Kidney (tissue), 22 donors: Measurements from ENCODE around the gene PRDM16. TPM values are rescaled to one million over a fixed set of nuclear protein-coding genes. Genes with fewer than 3 reads are reported as not detected.

ENCODE experiments used
- DNase-seq, 5 donors: peaks; one replicate each; pipeline ENCODE4 v3.0.0-alpha.2; 2013 to 2020
- FAIRE-seq: peaks from 2 replicates; lab custom pipeline; 2012; peaks lifted over from hg19 to GRCh38; lab: Jason Lieb, UNC
- H3K27ac ChIP-seq, 2 donors: one replicate each; pipeline ENCODE4 v1.7.0; 2013; ENCODE audit warnings: low read depth in 2 of 2, low read length in 2 of 2, inconsistent platforms in 1 of 2
- H3K27me3 ChIP-seq: one replicate; pipeline ENCODE4 v1.7.1; 2013; ENCODE audit warnings: low read length, inconsistent platforms; ENCODE audit not compliant: control insufficient read depth, insufficient read depth
- H3K36me3 ChIP-seq, 3 donors: one replicate each; pipeline versions ENCODE4 v1.7.0 to v1.7.1; 2013; ENCODE audit warnings: low read length in 3 of 3, control low read depth in 1 of 3, inconsistent platforms in 1 of 3; ENCODE audit not compliant: insufficient read depth in 3 of 3, control insufficient read depth in 2 of 3
- H3K4me1 ChIP-seq, 3 donors: one replicate each; pipeline versions ENCODE4 v1.7.0 to v1.7.1; 2013; ENCODE audit warnings: low read length in 3 of 3, inconsistent platforms in 1 of 3, low read depth in 1 of 3; ENCODE audit not compliant: control insufficient read depth in 2 of 3, insufficient read depth in 2 of 3
- H3K4me3 ChIP-seq, 3 donors: one replicate each; pipeline versions ENCODE4 v1.7.0 to v1.8.1; 2013; ENCODE audit warnings: low read length in 3 of 3, control low read depth in 1 of 3, inconsistent platforms in 1 of 3
- H3K9ac ChIP-seq, 3 donors: one replicate each; pipeline versions ENCODE4 v1.7.0 to v1.7.1; 2013; ENCODE audit warnings: low read length in 3 of 3, control low read depth in 1 of 3, inconsistent platforms in 1 of 3
- H3K9me3 ChIP-seq, 3 donors: one replicate each; pipeline versions ENCODE4 v1.7.0 to v1.7.1; 2013; ENCODE audit warnings: low read length in 3 of 3, control low read depth in 1 of 3, inconsistent platforms in 1 of 3; ENCODE audit not compliant: control insufficient read depth in 2 of 3, insufficient read depth in 1 of 3
- CTCF ChIP-seq: IDR thresholded peaks from 3 replicates; pipeline ENCODE4 v1.5.1; 2012; ENCODE audit warnings: mild to moderate bottlenecking, moderate library complexity, borderline replicate concordance; ENCODE audit not compliant: insufficient read depth; ENCODE audit errors: extremely low read depth
- intact Hi-C: fragments of 100-400 bp; cut with DNase I; formaldehyde crosslinking; loops from one replicate; pipeline ENCODE4 v1.11.1; 2022
- long read RNA-seq, 10 donors: library from polyadenylated mRNA in 1 of 10; unstranded in 1 of 10; transcript quantifications; one replicate each; pipeline ENCODE4 v2.0.0 and lab custom pipeline, GENCODE V29; 2021 to 2026
- polyA plus RNA-seq: library from polyadenylated mRNA; stranded (reverse); fragments of 350-450 nt; fragmentation: Illumina TruSeq; extraction: RNeasy Lipid Tissue Mini Kit (QIAGEN cat#74804); gene quantifications from one replicate; pipeline ENCODE4 v1.2.3, GENCODE V29; 2014; ENCODE audit warnings: low read depth, low replicate concordance; ENCODE audit not compliant: insufficient read depth
- total RNA-seq: library from RNA; stranded (reverse); fragmentation: NEBNext Ultra II Directional; extraction: Animal tissue kit (Norgen Biotek cat#: 25700); gene quantifications from one replicate; pipeline ENCODE4 v1.2.1, GENCODE V29; 2021
- donor health status: control.
- donor health status: control.
- donor health status: control.
- donor health status: control.
- donor health status: control.
- donor health status: DM: yes; HTN: yes; CAD: no.
- donor health status: Normal renal cell carcinoma (clear cell type).

Gene PRDM16
- 21.9 TPM for total RNA-seq
- polyA plus RNA-seq, result 3.0 TPM
- long read RNA-seq, donor 1, result 0 reads
- long read RNA-seq, donor 2, partial matches to known transcripts, result 0 of 1 reads
- long read RNA-seq, donor 2, other reads (novel, unspliced or antisense), result 0 of 1 reads
- long read RNA-seq, donor 3, full-length matches to known transcripts, result 3 of 3 reads
- long read RNA-seq, donor 3, partial matches to known transcripts, result 0 of 3 reads
- long read RNA-seq, donor 3, other reads (novel, unspliced or antisense), result 0 of 3 reads
- long read RNA-seq, donor 4, partial matches to known transcripts, result 0 of 1 reads
- long read RNA-seq, donor 4, other reads (novel, unspliced or antisense), result 0 of 1 reads
- long read RNA-seq, donor 5, result 0 reads
- long read RNA-seq, donor 6, result 0 reads
- long read RNA-seq, donor 7, partial matches to known transcripts, result 5 of 19 reads
- long read RNA-seq, donor 7, other reads (novel, unspliced or antisense), result 14 of 19 reads
- long read RNA-seq, donor 8, partial matches to known transcripts, result 0 of 2 reads
- long read RNA-seq, donor 8, other reads (novel, unspliced or antisense), result 0 of 2 reads
- long read RNA-seq, donor 9, partial matches to known transcripts, result 0 of 2 reads
- long read RNA-seq, donor 9, other reads (novel, unspliced or antisense), result 0 of 2 reads
- long read RNA-seq, donor 10, result 0 reads

GRCh38 chr1:3068564-3069431, at the start of gene PRDM16:
TSS of gene PRDM16 (plus strand) at chr1:3069203. CDS start at chr1:3069260, 57 bp downstream.
- H3K36me3 ChIP-seq, result no peaks in the 10 kb centered on the region
- peaks cover 25% of the 10 kb centered on the region for H3K27me3 ChIP-seq
- FAIRE-seq, result no peak

GRCh38 chr1:3019516-3020051, 49.4 kb upstream of the PRDM16 start:
- Histone ChIP-seq H3K4me3 (no peak overlapping the region), H3K27ac (no peak overlapping the region), H3K9me3 (no peaks in the 10 kb centered on the region), H3K36me3 (no peaks in the 10 kb centered on the region), H3K27me3 (no peaks in the 10 kb centered on the region), H3K9ac (no peak overlapping the region), H3K4me1 (no peaks in the 10 kb centered on the region)
- DNase-seq, result peak in 1 of 5 donors; percentile 25
- no peak for TF ChIP-seq CTCF
- no peak for FAIRE-seq
- intact Hi-C loops, result loop anchor here (10.0 kb wide), 1 partner anchor 405 kb away; no protein-coding TSS in a partner anchor

More at GRCh38 chr1:3068564-3069431, at the start of gene PRDM16:
- intact Hi-C loops, result no loop called here
- TF ChIP-seq CTCF, result no peak
- peaks cover 0 to 3% (median 0%) of the 10 kb centered on the region in 3 donors for H3K4me1 ChIP-seq
- H3K27ac ChIP-seq, result peak within 1 kb of the TSS; percentile 90 to 93
- no peaks in the 10 kb centered on the region for H3K9me3 ChIP-seq
- DNase-seq, result peak in 4 of 5 donors; percentile 71 to 80 (median 75)
- peak within 1 kb of the TSS in 2 of 3 donors; percentile 24 to 80 for H3K9ac ChIP-seq
- peak within 1 kb of the TSS in 2 of 3 donors; percentile 60 to 69 for H3K4me3 ChIP-seq

- Histone ChIP-seq H3K27ac (no peak overlapping the region), H3K4me3 (no peak overlapping the region), H3K9me3 (no peaks in the 10 kb centered on the region), H3K36me3 (no peaks in the 10 kb centered on the region), H3K27me3 (no peaks in the 10 kb centered on the region), H3K9ac (no peak overlapping the region), H3K4me1 (no peaks in the 10 kb centered on the region)
- FAIRE-seq, result no peak
- intact Hi-C loops, result no loop called here
- peak in 1 of 5 donors; percentile 16 for DNase-seq
- TF ChIP-seq CTCF, result no peak
Observed at GRCh38 chr1:3020263-3020909, 48.6 kb upstream of the PRDM16 start.
